Adrenal gland (tissue), 12 donors: ENCODE measurements around the gene AP4M1. TPM values are rescaled to one million over a fixed set of nuclear protein-coding genes. Genes with fewer than 3 reads are reported as not detected.

Source experiments
- DNase-seq, 7 donors: peaks; one replicate each; pipeline ENCODE4 v3.0.0-alpha.2; 2019 to 2020
- H3K27ac ChIP-seq, 5 donors: fragments of 200-600 bp; sonication (generic) in 4 of 5; 1 replicate in 3 of 5; 2 replicates in 2 of 5; pipeline versions ENCODE4 v1.5.1 to v1.8.0; 2016 to 2020; ENCODE audit warnings: mild to moderate bottlenecking in 1 of 5
- H3K27me3 ChIP-seq: fragments of 200-600 bp; 2 replicates; pipeline ENCODE4 v1.8.0; 2021
- H3K36me3 ChIP-seq, 2 donors: fragments of 200-600 bp; replicated peaks in 1 of 2; 1 replicate in 1 of 2; 2 replicates in 1 of 2; pipeline versions ENCODE4 v1.5.1 to v1.8.0; 2018 to 2022
- H3K4me1 ChIP-seq, 2 donors: fragments of 200-600 bp; replicated peaks in 1 of 2; 1 replicate in 1 of 2; 2 replicates in 1 of 2; pipeline versions ENCODE4 v1.5.1 to v1.8.0; 2018 to 2021
- H3K4me3 ChIP-seq, 4 donors: fragments of 200-600 bp; sonication (generic) in 3 of 4; one replicate each; pipeline ENCODE4 v1.5.1; 2016 to 2018
- H3K9me3 ChIP-seq, 3 donors: fragments of 200-600 bp; sonication (generic) in 1 of 3; replicated peaks in 1 of 3; 1 replicate in 2 of 3; 2 replicates in 1 of 3; pipeline versions ENCODE4 v1.5.1 to v1.8.0; 2016 to 2021
- CTCF ChIP-seq, 6 experiments: fragments of 450-650 bp in 4 of 6; fragments of 200-600 bp in 2 of 6; sonication (generic) in 1 of 6; IDR thresholded peaks; 1 replicate in 5 of 6; 2 replicates in 1 of 6; pipeline versions ENCODE4 v1.5.1 to v1.8.0; 2016 to 2021; ENCODE audit warnings: antibody characterized with exemption in 6 of 6, mild to moderate bottlenecking in 2 of 6, moderate library complexity in 1 of 6
- POLR2A ChIP-seq, 2 donors: fragments of 450-650 bp; IDR thresholded peaks; one replicate each; pipeline ENCODE4 v1.6.1; 2017; ENCODE audit warnings: antibody characterized with exemption in 2 of 2, mild to moderate bottlenecking in 2 of 2, moderate library complexity in 1 of 2
- WGBS, 4 donors: extraction: QIAGEN DNeasy Blood & Tissue Kit in 2 of 4; methylation state at CpG; one replicate each; pipeline versions ENCODE4 v1.1.5 to v1.1.7; 2013 to 2017; 5-methylcytosine and 5-hydroxymethylcytosine counted together
- intact Hi-C, 2 donors: fragments of 100-400 bp; cut with DNase I; formaldehyde crosslinking; loops; one replicate each; pipeline versions ENCODE4 v1.14.1 to v1.15.0; 2022 to 2023
- polyA plus RNA-seq, 3 donors: library from polyadenylated mRNA; stranded (reverse); fragments of 200-250 nt in 2 of 3; fragments of 350-450 nt in 1 of 3; fragmentation: Illumina TruSeq in 1 of 3; extraction: RNeasy Lipid Tissue Mini Kit (QIAGEN cat#74804) in 1 of 3; gene quantifications; one replicate each; pipeline ENCODE4 v1.2.3, GENCODE V29; 2013 to 2014
- total RNA-seq, 9 donors: library from RNA; depleted of rRNA in 4 of 9; stranded (reverse); fragments of >200 nt in 4 of 9; fragments of 120-200 nt in 1 of 9; fragmentation: NEBNext Ultra II Directional in 1 of 9; extraction: Animal tissue kit (Norgen Biotek cat#: 25700) in 1 of 9; gene quantifications; one replicate each; pipeline versions ENCODE4 v1.1.0 to v1.2.4, GENCODE V29; 2013 to 2023
- donor health status: healthy with polysubstance abuse.
- donor health status: Bipolar disorder and iron deficiency.
- donor health status: DM: yes; HTN: yes; CAD: no.
- donor health status: DM: no; HTN: no; CAD: no.
- donor health status: DM: no; HTN: no; CAD: no.
- donor health status: DM: yes; HTN: yes; CAD: no.

AP4M1 gene
- total and polyA plus RNA-seq, 12 donors = 9.6 to 30.1 (median 16.5) TPM

DNA sequence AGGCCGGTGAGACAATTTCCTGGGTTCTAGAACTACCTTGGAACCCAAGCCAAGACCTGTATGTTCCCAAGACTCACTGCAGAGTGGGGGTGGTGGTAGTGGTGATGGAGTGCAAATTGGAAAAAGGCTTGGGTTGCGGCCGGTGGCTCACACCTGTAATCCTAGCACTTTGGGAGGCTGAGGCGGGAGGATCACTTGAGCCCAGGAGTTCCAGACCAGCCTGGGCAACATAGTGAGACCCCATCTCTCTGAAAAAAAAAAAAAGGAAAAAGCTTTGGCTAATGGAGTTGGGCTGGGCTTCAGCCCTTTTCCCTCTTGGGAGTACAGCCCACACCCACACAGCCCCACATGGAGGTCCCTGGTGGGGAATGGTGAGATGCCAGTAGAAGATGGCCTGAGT lies 4.1 kb downstream of the AP4M1 start:
- 91 to 100% (median 94%) methylated on average over 3 to 4 of the region's 4 CpGs for WGBS, 4 donors
- Histone ChIP-seq H3K9me3 (no peaks in the 10 kb centered on the region), H3K36me3 (peaks cover 0 to 46% of the 10 kb centered on the region in 2 donors), H3K27ac (no peak overlapping the region), H3K27me3 (no peaks in the 10 kb centered on the region), H3K4me1 (peaks cover 4 to 6% of the 10 kb centered on the region in 2 donors), H3K4me3 (no peak overlapping the region)
- no peak for TF ChIP-seq CTCF (IDR thresholded peaks at IDR 0.05)
- no peak for TF ChIP-seq POLR2A (IDR thresholded peaks at IDR 0.05)
- DNase-seq = no peak
- intact Hi-C loops = no loop called here

- 81 to 89% (median 83%) methylated on average over 14 to 17 of the region's 17 CpGs for WGBS, 4 donors
- DNase-seq = no peak
- no peak for TF ChIP-seq POLR2A (IDR thresholded peaks at IDR 0.05)
- TF ChIP-seq CTCF (IDR thresholded peaks at IDR 0.05) = no peak
- peaks cover 4 to 6% of the 10 kb centered on the region in 2 donors for H3K4me1 ChIP-seq
- no peaks in the 10 kb centered on the region for H3K27me3 ChIP-seq
- intact Hi-C loops = no loop called here
- H3K9me3 ChIP-seq = no peaks in the 10 kb centered on the region
- H3K4me3 ChIP-seq = no peak overlapping the region
- no peak overlapping the region for H3K27ac ChIP-seq
- peaks cover 0 to 57% of the 10 kb centered on the region in 2 donors for H3K36me3 ChIP-seq
Measured at GRCh38 chr7:100106633-100107032, 5.2 kb downstream of the AP4M1 start.

- Histone ChIP-seq H3K4me1 (peaks cover 3 to 4% of the 10 kb centered on the region in 2 donors), H3K9me3 (no peaks in the 10 kb centered on the region), H3K36me3 (peaks cover 0 to 63% of the 10 kb centered on the region in 2 donors), H3K4me3 (no peak overlapping the region), H3K27ac (no peak overlapping the region), H3K27me3 (no peaks in the 10 kb centered on the region)
- intact Hi-C loops = no loop called here
- no peak for DNase-seq
- TF ChIP-seq CTCF (IDR thresholded peaks at IDR 0.05) (no peak), POLR2A (IDR thresholded peaks at IDR 0.05) (no peak)
- WGBS, 4 donors = 82 to 91% (median 85%) methylated on average over 22 to 25 of the region's 25 CpGs
Measured at GRCh38 chr7:100107125-100107737, 5.8 kb downstream of the AP4M1 start.

- no peaks in the 10 kb centered on the region for H3K9me3 ChIP-seq
- peaks cover 0 to 70% of the 10 kb centered on the region in 2 donors for H3K36me3 ChIP-seq
- H3K4me1 ChIP-seq = no peaks in the 10 kb centered on the region
- DNase-seq = no peak
- no peaks in the 10 kb centered on the region for H3K27me3 ChIP-seq
- H3K27ac ChIP-seq = no peak overlapping the region
- TF ChIP-seq POLR2A (IDR thresholded peaks at IDR 0.05) = no peak
- no peak for TF ChIP-seq CTCF (IDR thresholded peaks at IDR 0.05)
- intact Hi-C loops = no loop called here
- WGBS, 4 donors = 81 to 88% (median 83%) methylated on average over 10 to 11 of the region's 11 CpGs
- no peak overlapping the region for H3K4me3 ChIP-seq
Measured at GRCh38 chr7:100107890-100108289, 6.4 kb downstream of the AP4M1 start.
